HEK293 (cell line): Measurements from ENCODE around the gene TMEM215.

Source experiments
- CTCF ChIP-seq: fragments of 450-650 bp; formaldehyde crosslinking; IDR thresholded peaks from 2 replicates; pipeline ENCODE4 v1.5.1; 2016; ENCODE audit warnings: missing biosample characterization, missing genetic modification characterization
- SETDB1 ChIP-seq: IDR thresholded peaks from one replicate; pipeline ENCODE4 v1.6.1; 2017; ENCODE audit warnings: mild to moderate bottlenecking, low read length, moderate library complexity, mixed read lengths; ENCODE audit not compliant: insufficient read length
- YY1 ChIP-seq: fragments of 450-650 bp; formaldehyde crosslinking; IDR thresholded peaks from 2 replicates; pipeline ENCODE4 v1.5.1; 2018; ENCODE audit warnings: missing biosample characterization, missing genetic modification characterization
- ZNF311 ChIP-seq: fragments of 450-650 bp; formaldehyde crosslinking; IDR thresholded peaks from 2 replicates; pipeline ENCODE4 v1.5.1; 2017; ENCODE audit warnings: missing biosample characterization, missing genetic modification characterization, borderline replicate concordance
- ZNF660 ChIP-seq: fragments of 450-650 bp; IDR thresholded peaks from 2 replicates; pipeline ENCODE4 v1.5.1; 2018; ENCODE audit warnings: missing biosample characterization, mild to moderate bottlenecking, missing genetic modification characterization
- ZSCAN30 ChIP-seq: fragments of 450-650 bp; IDR thresholded peaks from 2 replicates; pipeline ENCODE4 v1.5.1; 2018; ENCODE audit warnings: missing biosample characterization, mild to moderate bottlenecking, missing genetic modification characterization, moderate library complexity
- TF ChIP-seq, protein P1 (sequence below): fragments of 450-650 bp; formaldehyde crosslinking; IDR thresholded peaks from 2 replicates; pipeline ENCODE4 v1.5.1; 2016; ENCODE audit warnings: missing biosample characterization, missing genetic modification characterization

- TF ChIP-seq YY1 (tag by site-specific recombination) (no peak), CTCF (no peak), ZNF660 (tag by site-specific recombination) (no peak), ZSCAN30 (tag by site-specific recombination) (no peak), SETDB1 (no peak), ZNF311 (tag by site-specific recombination) (no peak)
- TF ChIP-seq, protein P1, sequence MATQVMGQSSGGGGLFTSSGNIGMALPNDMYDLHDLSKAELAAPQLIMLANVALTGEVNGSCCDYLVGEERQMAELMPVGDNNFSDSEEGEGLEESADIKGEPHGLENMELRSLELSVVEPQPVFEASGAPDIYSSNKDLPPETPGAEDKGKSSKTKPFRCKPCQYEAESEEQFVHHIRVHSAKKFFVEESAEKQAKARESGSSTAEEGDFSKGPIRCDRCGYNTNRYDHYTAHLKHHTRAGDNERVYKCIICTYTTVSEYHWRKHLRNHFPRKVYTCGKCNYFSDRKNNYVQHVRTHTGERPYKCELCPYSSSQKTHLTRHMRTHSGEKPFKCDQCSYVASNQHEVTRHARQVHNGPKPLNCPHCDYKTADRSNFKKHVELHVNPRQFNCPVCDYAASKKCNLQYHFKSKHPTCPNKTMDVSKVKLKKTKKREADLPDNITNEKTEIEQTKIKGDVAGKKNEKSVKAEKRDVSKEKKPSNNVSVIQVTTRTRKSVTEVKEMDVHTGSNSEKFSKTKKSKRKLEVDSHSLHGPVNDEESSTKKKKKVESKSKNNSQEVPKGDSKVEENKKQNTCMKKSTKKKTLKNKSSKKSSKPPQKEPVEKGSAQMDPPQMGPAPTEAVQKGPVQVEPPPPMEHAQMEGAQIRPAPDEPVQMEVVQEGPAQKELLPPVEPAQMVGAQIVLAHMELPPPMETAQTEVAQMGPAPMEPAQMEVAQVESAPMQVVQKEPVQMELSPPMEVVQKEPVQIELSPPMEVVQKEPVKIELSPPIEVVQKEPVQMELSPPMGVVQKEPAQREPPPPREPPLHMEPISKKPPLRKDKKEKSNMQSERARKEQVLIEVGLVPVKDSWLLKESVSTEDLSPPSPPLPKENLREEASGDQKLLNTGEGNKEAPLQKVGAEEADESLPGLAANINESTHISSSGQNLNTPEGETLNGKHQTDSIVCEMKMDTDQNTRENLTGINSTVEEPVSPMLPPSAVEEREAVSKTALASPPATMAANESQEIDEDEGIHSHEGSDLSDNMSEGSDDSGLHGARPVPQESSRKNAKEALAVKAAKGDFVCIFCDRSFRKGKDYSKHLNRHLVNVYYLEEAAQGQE (tag by site-specific recombination), result no peak
These were observed 41.9 kb downstream of the TMEM215 start for GRCh38 chr9:32825203-32825602.
